ENCODE measurements around the gene CCP110. TPM values are rescaled to one million over a fixed set of nuclear protein-coding genes. Genes with fewer than 3 reads are reported as not detected.

Gene CCP110
- total and polyA plus RNA-seq, 4 donors, result 7.4 to 67.9 (median 15.4) TPM

DNA sequence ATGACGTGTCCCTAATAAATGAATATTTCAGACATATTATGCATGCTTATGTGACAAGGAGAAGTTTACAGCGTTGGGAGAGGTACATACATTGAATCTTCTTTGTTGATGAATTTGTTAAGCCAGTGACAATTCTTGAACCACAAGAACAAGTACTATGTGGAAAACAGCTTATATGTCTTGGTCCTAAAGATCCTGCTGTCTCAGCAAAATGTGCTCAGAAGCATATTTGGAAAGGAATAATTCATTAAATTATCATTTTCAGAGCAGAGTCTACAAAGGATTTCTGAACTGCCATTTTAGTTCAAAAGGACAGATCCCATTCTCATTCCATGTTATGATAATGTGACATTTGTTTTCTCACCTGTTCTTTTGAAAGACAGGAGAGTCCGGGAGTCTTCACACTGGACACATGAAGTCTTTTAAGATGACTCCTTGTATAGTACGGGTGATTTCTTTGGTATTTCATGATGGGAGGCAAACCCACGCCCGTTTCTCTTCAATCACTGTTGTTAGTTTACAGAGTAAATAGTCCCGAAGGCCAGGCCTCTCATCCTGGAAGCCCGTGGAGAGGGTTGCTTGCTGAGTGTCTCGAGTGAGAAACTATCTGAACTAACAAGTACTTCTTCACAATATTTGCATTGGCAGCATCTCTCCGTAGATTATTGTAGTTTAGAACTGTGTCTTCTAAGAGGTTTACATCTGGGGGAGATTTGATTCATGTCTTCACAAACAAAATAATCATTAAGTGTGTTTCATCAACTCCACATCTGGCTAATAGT, 58.5 kb downstream of the CCP110 start:
- H3K9me3 ChIP-seq (ENCODE audit: control insufficient read depth in 4 of 4, insufficient read depth in 3 of 4, low read length in 3 of 4), result peaks cover 0 to 7% (median 0%) of the 10 kb centered on the region in 4 donors
- H3K4me1 ChIP-seq (ENCODE audit: control insufficient read depth in 5 of 5, insufficient read depth in 5 of 5, low read length in 5 of 5), result no peaks in the 10 kb centered on the region
- no peaks in the 10 kb centered on the region for H3K27me3 ChIP-seq (ENCODE audit: control insufficient read depth in 3 of 3, insufficient read depth in 3 of 3, low read length in 2 of 3)
- no peak overlapping the region for H3K9ac ChIP-seq (ENCODE audit: insufficient read depth in 1 of 2, low read length in 2 of 2)
- no peak for ATAC-seq (ENCODE audit: insufficient read depth, low FRiP score)
- no peak overlapping the region for H3K4me3 ChIP-seq
- 72 to 81% methylated on average over 10 of the region's 10 CpGs for WGBS, 2 donors
- TF ChIP-seq, protein P1, sequence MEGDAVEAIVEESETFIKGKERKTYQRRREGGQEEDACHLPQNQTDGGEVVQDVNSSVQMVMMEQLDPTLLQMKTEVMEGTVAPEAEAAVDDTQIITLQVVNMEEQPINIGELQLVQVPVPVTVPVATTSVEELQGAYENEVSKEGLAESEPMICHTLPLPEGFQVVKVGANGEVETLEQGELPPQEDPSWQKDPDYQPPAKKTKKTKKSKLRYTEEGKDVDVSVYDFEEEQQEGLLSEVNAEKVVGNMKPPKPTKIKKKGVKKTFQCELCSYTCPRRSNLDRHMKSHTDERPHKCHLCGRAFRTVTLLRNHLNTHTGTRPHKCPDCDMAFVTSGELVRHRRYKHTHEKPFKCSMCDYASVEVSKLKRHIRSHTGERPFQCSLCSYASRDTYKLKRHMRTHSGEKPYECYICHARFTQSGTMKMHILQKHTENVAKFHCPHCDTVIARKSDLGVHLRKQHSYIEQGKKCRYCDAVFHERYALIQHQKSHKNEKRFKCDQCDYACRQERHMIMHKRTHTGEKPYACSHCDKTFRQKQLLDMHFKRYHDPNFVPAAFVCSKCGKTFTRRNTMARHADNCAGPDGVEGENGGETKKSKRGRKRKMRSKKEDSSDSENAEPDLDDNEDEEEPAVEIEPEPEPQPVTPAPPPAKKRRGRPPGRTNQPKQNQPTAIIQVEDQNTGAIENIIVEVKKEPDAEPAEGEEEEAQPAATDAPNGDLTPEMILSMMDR (IDR thresholded peaks at IDR 0.05; ENCODE audit: control extremely low read depth, extremely low read depth), result no peak
- H3K36me3 ChIP-seq (ENCODE audit: control insufficient read depth in 4 of 4, insufficient read depth in 4 of 4, low read length in 4 of 4), result peaks cover 15 to 49% (median 36%) of the 10 kb centered on the region in 4 donors
- DNase-seq, result no peak
- no peak overlapping the region for H3K27ac ChIP-seq (ENCODE audit: low read depth in 1 of 2, low read length in 1 of 2)

DNA sequence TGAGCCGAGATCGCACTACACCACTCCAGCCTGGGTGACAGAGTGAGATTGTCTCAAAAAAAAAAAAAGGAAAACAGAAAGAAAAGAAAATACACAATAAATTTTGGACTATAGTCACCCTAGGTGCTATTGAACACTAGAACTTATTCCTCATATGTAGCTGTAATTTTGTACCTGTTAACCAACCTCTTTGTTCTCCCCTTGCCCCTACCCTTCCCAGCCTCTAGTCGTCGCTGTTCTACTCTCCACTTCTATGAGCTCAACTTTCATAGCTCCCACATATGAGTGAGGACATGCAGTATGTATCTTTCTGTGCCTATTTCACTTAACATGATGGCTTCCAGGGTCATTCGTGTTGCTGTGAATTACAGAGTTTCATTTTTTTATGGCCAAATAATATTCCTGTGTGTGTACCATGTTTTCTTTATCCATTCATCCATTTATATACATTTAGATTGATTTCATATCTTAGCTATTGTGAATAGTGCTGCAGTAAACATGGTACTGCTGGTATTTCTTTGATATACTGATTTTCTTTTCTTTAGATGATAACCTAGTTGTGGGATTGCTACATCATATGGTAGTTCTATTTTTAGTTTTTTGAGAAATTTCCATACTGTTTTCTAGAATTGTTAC, 60.0 kb downstream of the CCP110 start:
- Histone ChIP-seq H3K9me3 (ENCODE audit: control insufficient read depth in 4 of 4, insufficient read depth in 3 of 4, low read length in 3 of 4) (peaks cover 0 to 7% (median 0%) of the 10 kb centered on the region in 4 donors), H3K27me3 (ENCODE audit: control insufficient read depth in 3 of 3, insufficient read depth in 3 of 3, low read length in 2 of 3) (no peaks in the 10 kb centered on the region), H3K9ac (ENCODE audit: insufficient read depth in 1 of 2, low read length in 2 of 2) (no peak overlapping the region), H3K27ac (ENCODE audit: low read depth in 1 of 2, low read length in 1 of 2) (no peak overlapping the region), H3K36me3 (ENCODE audit: control insufficient read depth in 4 of 4, insufficient read depth in 4 of 4, low read length in 4 of 4) (peaks cover 15 to 34% (median 28%) of the 10 kb centered on the region in 4 donors), H3K4me1 (ENCODE audit: control insufficient read depth in 5 of 5, insufficient read depth in 5 of 5, low read length in 5 of 5) (no peaks in the 10 kb centered on the region), H3K4me3 (no peak overlapping the region)
- 58 to 64% methylated on average over 5 of the region's 5 CpGs for WGBS, 2 donors
- TF ChIP-seq, protein P1 (IDR thresholded peaks at IDR 0.05; ENCODE audit: control extremely low read depth, extremely low read depth), result peak; percentile 27
- ATAC-seq (ENCODE audit: insufficient read depth, low FRiP score) (no peak), DNase-seq (peak in 2 of 3 donors; percentile 61 to 64)

DNA sequence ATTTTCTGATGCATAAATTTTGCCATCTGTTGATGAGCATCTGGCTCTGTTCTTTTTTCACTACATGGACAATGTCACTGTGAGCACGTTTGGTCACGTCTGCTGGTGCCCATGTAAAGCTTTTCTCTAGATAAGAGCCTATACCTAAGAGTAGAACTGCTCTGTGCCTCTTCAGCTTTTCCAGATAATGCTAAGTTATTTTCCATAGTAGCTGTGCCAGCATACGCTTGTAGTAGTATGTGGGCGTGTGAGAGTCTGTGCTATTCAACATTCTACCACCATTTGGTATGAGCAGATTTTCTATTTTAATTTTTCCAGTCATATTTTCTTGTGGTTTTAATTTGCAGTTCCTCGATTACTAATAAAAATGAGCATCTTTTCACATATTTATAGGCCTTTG, 64.9 kb downstream of the CCP110 start:
- Histone ChIP-seq H3K36me3 (ENCODE audit: control insufficient read depth in 4 of 4, insufficient read depth in 4 of 4, low read length in 4 of 4) (peaks cover 4 to 22% (median 12%) of the 10 kb centered on the region in 4 donors), H3K9me3 (ENCODE audit: control insufficient read depth in 4 of 4, insufficient read depth in 3 of 4, low read length in 3 of 4) (no peaks in the 10 kb centered on the region), H3K4me3 (no peak overlapping the region), H3K9ac (ENCODE audit: insufficient read depth in 1 of 2, low read length in 2 of 2) (no peak overlapping the region), H3K4me1 (ENCODE audit: control insufficient read depth in 5 of 5, insufficient read depth in 5 of 5, low read length in 5 of 5) (peaks cover 0 to 11% (median 4%) of the 10 kb centered on the region in 5 donors), H3K27me3 (ENCODE audit: control insufficient read depth in 3 of 3, insufficient read depth in 3 of 3, low read length in 2 of 3) (no peaks in the 10 kb centered on the region), H3K27ac (ENCODE audit: low read depth in 1 of 2, low read length in 1 of 2) (no peak overlapping the region)
- TF ChIP-seq, protein P1 (IDR thresholded peaks at IDR 0.05; ENCODE audit: control extremely low read depth, extremely low read depth), result no peak
- ATAC-seq (ENCODE audit: insufficient read depth, low FRiP score), result no peak
- DNase-seq, result peak in 1 of 3 donors; percentile 4
- WGBS, 2 donors, result 85 to 94% methylated on average over 5 of the region's 5 CpGs
